Measurements from ENCODE around the gene KIAA1671.

DNA sequence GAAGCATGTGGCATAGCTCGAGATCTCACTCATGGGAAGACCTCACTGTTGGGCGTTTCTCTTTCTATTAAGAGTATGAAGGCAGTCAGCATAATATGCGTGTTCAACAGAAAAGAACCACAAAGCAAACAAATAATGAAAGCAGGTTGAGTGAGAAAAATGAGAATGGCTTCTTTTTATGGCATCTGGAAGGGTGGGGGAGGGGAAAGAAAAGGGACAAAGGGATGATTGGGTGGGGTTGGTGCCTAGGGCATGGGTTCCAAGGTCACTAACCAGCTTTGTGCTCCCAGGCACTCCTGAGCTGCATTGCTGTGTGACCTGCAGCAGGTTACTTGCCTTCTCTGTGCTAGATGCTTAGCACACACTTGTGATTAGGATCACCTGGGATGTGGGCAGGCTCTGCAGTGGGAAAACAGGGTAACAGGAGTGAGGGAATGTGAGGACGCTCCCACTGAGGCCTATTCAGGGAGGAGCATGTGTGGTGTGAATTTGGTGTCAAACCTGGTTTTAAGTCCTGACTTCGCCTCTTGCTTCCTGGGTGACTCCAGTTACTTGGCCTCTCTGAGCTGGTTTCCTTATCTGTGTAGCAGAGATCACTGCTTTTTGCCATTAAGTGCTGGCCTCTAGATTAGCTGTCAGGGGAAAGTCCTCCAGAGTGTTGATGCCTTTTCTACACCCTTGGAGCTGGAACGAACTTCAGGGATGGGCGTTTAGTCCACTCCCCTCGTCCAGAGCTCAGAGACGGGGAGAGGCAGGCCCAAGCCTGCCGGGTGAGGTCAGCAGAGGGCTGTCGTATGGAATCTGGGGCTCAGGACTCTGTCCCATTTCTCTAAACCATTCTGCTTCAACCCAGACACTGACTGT is 74.8 kb downstream of the KIAA1671 start:
- TF ChIP-seq, protein P1, sequence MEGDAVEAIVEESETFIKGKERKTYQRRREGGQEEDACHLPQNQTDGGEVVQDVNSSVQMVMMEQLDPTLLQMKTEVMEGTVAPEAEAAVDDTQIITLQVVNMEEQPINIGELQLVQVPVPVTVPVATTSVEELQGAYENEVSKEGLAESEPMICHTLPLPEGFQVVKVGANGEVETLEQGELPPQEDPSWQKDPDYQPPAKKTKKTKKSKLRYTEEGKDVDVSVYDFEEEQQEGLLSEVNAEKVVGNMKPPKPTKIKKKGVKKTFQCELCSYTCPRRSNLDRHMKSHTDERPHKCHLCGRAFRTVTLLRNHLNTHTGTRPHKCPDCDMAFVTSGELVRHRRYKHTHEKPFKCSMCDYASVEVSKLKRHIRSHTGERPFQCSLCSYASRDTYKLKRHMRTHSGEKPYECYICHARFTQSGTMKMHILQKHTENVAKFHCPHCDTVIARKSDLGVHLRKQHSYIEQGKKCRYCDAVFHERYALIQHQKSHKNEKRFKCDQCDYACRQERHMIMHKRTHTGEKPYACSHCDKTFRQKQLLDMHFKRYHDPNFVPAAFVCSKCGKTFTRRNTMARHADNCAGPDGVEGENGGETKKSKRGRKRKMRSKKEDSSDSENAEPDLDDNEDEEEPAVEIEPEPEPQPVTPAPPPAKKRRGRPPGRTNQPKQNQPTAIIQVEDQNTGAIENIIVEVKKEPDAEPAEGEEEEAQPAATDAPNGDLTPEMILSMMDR (conservative IDR thresholded peaks at IDR 0.05): no peak
- TF ChIP-seq ZFX (IDR thresholded peaks at IDR 0.05): no peak
